Activated T-cell treated with anti-CD3 and anti-CD28 coated beads, Interleukin-2, amount 50 U/mL, for 72 hours (primary cell): Measurements from ENCODE around the gene NUDT16L1. TPM values are rescaled to one million over a fixed set of nuclear protein-coding genes. Genes with fewer than 3 reads are reported as not detected.

Experiments used
- ATAC-seq, 2 donors: fragments of 150-1000 bp; cut with Tn5 transposase; replicated peaks in 1 of 2; 2 replicates each; pipeline ENCODE4 v1.10.0; 2021; ENCODE audit warnings: moderate library complexity in 2 of 2, mild to moderate bottlenecking in 1 of 2
- DNase-seq, 2 donors: peaks; one replicate each; pipeline ENCODE4 v3.0.0; 2021 to 2022; ENCODE audit warnings: mixed read lengths in 1 of 2
- H3K27ac Mint-ChIP-seq: one replicate; pipeline ENCODE4 v1.8.0; 2022; ENCODE audit warnings: mild to moderate bottlenecking, moderate library complexity, mixed read lengths
- H3K27me3 Mint-ChIP-seq: one replicate; pipeline ENCODE4 v1.8.0; 2022; ENCODE audit warnings: low read depth, mixed read lengths
- H3K36me3 Mint-ChIP-seq, 2 donors: one replicate each; pipeline ENCODE4 v1.8.0; 2022; ENCODE audit warnings: mixed read lengths in 2 of 2, mild to moderate bottlenecking in 1 of 2; ENCODE audit not compliant: insufficient read depth in 2 of 2
- H3K4me1 Mint-ChIP-seq: one replicate; pipeline ENCODE4 v1.8.0; 2022; ENCODE audit warnings: low read depth, mixed read lengths
- H3K4me3 Mint-ChIP-seq, 2 donors: one replicate each; pipeline ENCODE4 v1.8.0; 2022; ENCODE audit warnings: mild to moderate bottlenecking in 2 of 2, mixed read lengths in 2 of 2, moderate library complexity in 2 of 2
- H3K9me3 Mint-ChIP-seq, 2 donors: one replicate each; pipeline ENCODE4 v1.8.0; 2022; ENCODE audit warnings: mixed read lengths in 2 of 2
- total RNA-seq, 2 donors: library from RNA; stranded (reverse); gene quantifications; one replicate each; pipeline ENCODE4 v1.2.3, GENCODE V29; 2022

Gene NUDT16L1
- total RNA-seq, 2 donors from 2014 or later: 22.8 to 28.0 TPM

- ATAC-seq (no peak), DNase-seq (no peak)
- Mint-ChIP-seq H3K9me3 (no peaks in the 10 kb centered on the region), H3K27ac (no peak overlapping the region), H3K4me3 (no peak overlapping the region), H3K27me3 (no peaks in the 10 kb centered on the region), H3K4me1 (peaks cover 35% of the 10 kb centered on the region), H3K36me3 (peaks cover 2 to 10% of the 10 kb centered on the region in 2 donors)
Observed at GRCh38 chr16:4673387-4674046, 19.8 kb upstream of the NUDT16L1 start.

- Mint-ChIP-seq H3K4me3 (peak overlapping the region; percentile 82 to 86), H3K9me3 (no peaks in the 10 kb centered on the region), H3K36me3 (peaks cover 2 to 7% of the 10 kb centered on the region in 2 donors), H3K4me1 (peaks cover 35% of the 10 kb centered on the region), H3K27ac (peak overlapping the region; percentile 94), H3K27me3 (no peaks in the 10 kb centered on the region)
- DNase-seq: no peak
- no peak for ATAC-seq
Observed at GRCh38 chr16:4674926-4675530, 18.3 kb upstream of the NUDT16L1 start.

- ATAC-seq: peak; percentile 93 to 96
- Mint-ChIP-seq H3K4me1 (peaks cover 35% of the 10 kb centered on the region), H3K27ac (peak overlapping the region; percentile 94), H3K27me3 (no peaks in the 10 kb centered on the region), H3K4me3 (peak overlapping the region; percentile 82 to 86), H3K36me3 (peaks cover 2 to 9% of the 10 kb centered on the region in 2 donors), H3K9me3 (no peaks in the 10 kb centered on the region)
- peak; percentile 82 to 84 for DNase-seq
Observed at GRCh38 chr16:4675864-4676786, 17.2 kb upstream of the NUDT16L1 start.

GRCh38 chr16:4676831-4677230 is 16.5 kb upstream of the NUDT16L1 start:
- no peak for DNase-seq
- H3K4me3 Mint-ChIP-seq: peak overlapping the region; percentile 82 to 86
- peak; percentile 7 for ATAC-seq
- H3K4me1 Mint-ChIP-seq: peaks cover 35% of the 10 kb centered on the region
- peak overlapping the region; percentile 94 for H3K27ac Mint-ChIP-seq
- H3K36me3 Mint-ChIP-seq: peaks cover 5 to 9% of the 10 kb centered on the region in 2 donors
- H3K9me3 Mint-ChIP-seq: no peaks in the 10 kb centered on the region
- no peaks in the 10 kb centered on the region for H3K27me3 Mint-ChIP-seq

GRCh38 chr16:4677390-4677789 is 16.0 kb upstream of the NUDT16L1 start:
- H3K9me3 Mint-ChIP-seq: no peaks in the 10 kb centered on the region
- H3K27me3 Mint-ChIP-seq: no peaks in the 10 kb centered on the region
- DNase-seq (no peak), ATAC-seq (no peak)
- peaks cover 5 to 9% of the 10 kb centered on the region in 2 donors for H3K36me3 Mint-ChIP-seq
- H3K4me1 Mint-ChIP-seq: peaks cover 35% of the 10 kb centered on the region
- no peak overlapping the region for H3K27ac Mint-ChIP-seq
- H3K4me3 Mint-ChIP-seq: peak overlapping the region; percentile 82 to 86

GRCh38 chr16:4677994-4678393 is 15.4 kb upstream of the NUDT16L1 start:
- peaks cover 5 to 10% of the 10 kb centered on the region in 2 donors for H3K36me3 Mint-ChIP-seq
- H3K4me1 Mint-ChIP-seq: peaks cover 36% of the 10 kb centered on the region
- peak overlapping the region; percentile 20 for H3K27ac Mint-ChIP-seq
- H3K4me3 Mint-ChIP-seq: no peak overlapping the region
- ATAC-seq (no peak), DNase-seq (no peak)
- H3K27me3 Mint-ChIP-seq: no peaks in the 10 kb centered on the region
- no peaks in the 10 kb centered on the region for H3K9me3 Mint-ChIP-seq

- peaks cover 41% of the 10 kb centered on the region for H3K4me1 Mint-ChIP-seq
- H3K36me3 Mint-ChIP-seq: peaks cover 5 to 8% of the 10 kb centered on the region in 2 donors
- DNase-seq: no peak
- peak overlapping the region; percentile 20 for H3K27ac Mint-ChIP-seq
- H3K4me3 Mint-ChIP-seq: no peak overlapping the region
- H3K9me3 Mint-ChIP-seq: no peaks in the 10 kb centered on the region
- no peak for ATAC-seq
- H3K27me3 Mint-ChIP-seq: no peaks in the 10 kb centered on the region
Observed at GRCh38 chr16:4678596-4678995, 14.8 kb upstream of the NUDT16L1 start.

- no peaks in the 10 kb centered on the region for H3K27me3 Mint-ChIP-seq
- ATAC-seq (no peak), DNase-seq (no peak)
- H3K27ac Mint-ChIP-seq: no peak overlapping the region
- H3K36me3 Mint-ChIP-seq: peaks cover 5 to 7% of the 10 kb centered on the region in 2 donors
- no peaks in the 10 kb centered on the region for H3K9me3 Mint-ChIP-seq
- peaks cover 41% of the 10 kb centered on the region for H3K4me1 Mint-ChIP-seq
- H3K4me3 Mint-ChIP-seq: no peak overlapping the region
Observed at GRCh38 chr16:4679156-4679849, 14.1 kb upstream of the NUDT16L1 start.

- DNase-seq (no peak), ATAC-seq (no peak)
- Mint-ChIP-seq H3K27me3 (no peaks in the 10 kb centered on the region), H3K4me3 (peak overlapping the region in 1 of 2 donors; percentile 29), H3K36me3 (peaks cover 5 to 7% of the 10 kb centered on the region in 2 donors), H3K4me1 (peaks cover 40% of the 10 kb centered on the region), H3K27ac (no peak overlapping the region), H3K9me3 (no peaks in the 10 kb centered on the region)
Observed at GRCh38 chr16:4679850-4680636, 13.3 kb upstream of the NUDT16L1 start.

GRCh38 chr16:4680673-4681470 is 12.5 kb upstream of the NUDT16L1 start:
- ATAC-seq (no peak), DNase-seq (no peak)
- no peak overlapping the region for H3K4me3 Mint-ChIP-seq
- peaks cover 32% of the 10 kb centered on the region for H3K4me1 Mint-ChIP-seq
- H3K36me3 Mint-ChIP-seq: peaks cover 5 to 7% of the 10 kb centered on the region in 2 donors
- H3K27ac Mint-ChIP-seq: no peak overlapping the region
- no peaks in the 10 kb centered on the region for H3K9me3 Mint-ChIP-seq
- no peaks in the 10 kb centered on the region for H3K27me3 Mint-ChIP-seq

GRCh38 chr16:4681471-4682083 is 11.8 kb upstream of the NUDT16L1 start:
- H3K36me3 Mint-ChIP-seq: peaks cover 5 to 6% of the 10 kb centered on the region in 2 donors
- peak overlapping the region; percentile 28 for H3K27ac Mint-ChIP-seq
- peaks cover 25% of the 10 kb centered on the region for H3K4me1 Mint-ChIP-seq
- no peaks in the 10 kb centered on the region for H3K9me3 Mint-ChIP-seq
- peak overlapping the region in 1 of 2 donors; percentile 27 for H3K4me3 Mint-ChIP-seq
- DNase-seq (no peak), ATAC-seq (no peak)
- no peaks in the 10 kb centered on the region for H3K27me3 Mint-ChIP-seq
